Activated CD8-positive, alpha-beta memory T cell treated with anti-CD3 and anti-CD28 coated beads for 1 hour (primary cell): ENCODE measurements around the gene XPNPEP1.
"Not testable (repeated sequence)": the region's sequence is repeated elsewhere in the genome, so short reads cannot be mapped to it uniquely, and the experiment has no call there.

ENCODE experiments used
- DNase-seq, 2 donors: peaks; one replicate each; pipeline ENCODE4 v3.0.0-alpha.2; 2020; ENCODE audit warnings: low read depth in 1 of 2; ENCODE audit errors: extremely low read depth in 1 of 2

XPNPEP1 gene

DNA sequence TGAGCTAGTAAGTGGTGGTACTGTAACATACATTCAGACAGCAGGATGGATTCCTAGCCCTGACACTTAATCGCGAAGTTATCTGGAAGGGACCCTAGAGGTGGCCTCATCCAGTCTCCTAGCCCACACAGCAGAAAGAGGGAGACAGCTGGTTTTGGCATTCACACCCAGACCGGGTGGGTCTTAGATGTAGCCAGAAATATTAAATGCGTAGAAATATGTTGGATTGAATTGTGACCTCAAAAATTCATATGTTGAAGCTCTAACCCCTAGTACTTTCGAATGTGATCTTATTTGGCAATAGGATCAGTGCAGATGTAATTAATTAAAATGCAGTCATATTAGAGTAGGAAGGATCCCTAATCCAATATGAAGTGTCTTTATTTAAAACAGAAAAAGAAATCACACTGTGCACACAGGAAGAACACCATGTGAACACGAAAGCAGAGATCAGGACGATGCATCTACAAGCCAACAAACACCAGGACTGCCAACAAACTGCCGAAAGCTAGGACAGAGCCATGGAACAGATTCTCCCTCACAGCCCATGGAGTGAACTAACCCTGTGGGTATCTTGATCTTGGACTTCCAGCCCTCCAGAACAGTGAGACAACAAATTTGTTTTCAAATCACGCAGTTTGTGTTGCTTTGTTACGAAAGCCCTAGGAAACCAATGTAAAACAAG is 2.9 kb upstream of the XPNPEP1 start:
- DNase-seq: no peak

DNA sequence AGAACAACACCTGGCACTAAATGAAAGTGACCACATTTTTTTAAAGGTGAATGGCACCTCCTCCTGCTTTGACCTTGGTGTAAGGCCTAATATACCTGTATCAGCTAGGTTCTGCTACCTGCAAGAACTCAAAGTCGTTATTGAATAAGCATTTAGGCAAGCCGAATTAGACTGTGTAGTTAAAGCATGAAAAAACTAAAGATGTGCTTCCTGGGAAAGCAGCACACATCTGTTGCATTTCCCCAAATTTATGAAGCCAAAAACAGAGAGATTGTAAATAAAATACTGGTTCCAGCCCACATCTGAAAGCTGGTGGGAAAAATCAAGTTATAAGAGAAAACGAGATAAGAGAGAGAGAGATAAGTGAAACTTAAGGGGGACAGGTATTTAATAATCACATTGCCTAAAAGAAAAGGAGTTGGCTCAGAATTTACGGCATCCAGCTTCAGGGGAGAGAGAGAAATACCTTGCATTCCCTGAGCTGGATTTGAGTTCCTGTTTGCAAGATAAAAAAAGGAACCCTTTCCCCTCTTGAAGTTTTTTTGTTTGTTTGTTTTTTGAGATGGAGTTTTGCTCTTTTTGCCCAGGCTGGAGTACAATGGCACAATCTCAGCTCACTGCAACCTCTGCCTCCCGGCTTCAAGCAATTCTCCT is 1.8 kb upstream of the XPNPEP1 start:
- DNase-seq: no peak

DNA sequence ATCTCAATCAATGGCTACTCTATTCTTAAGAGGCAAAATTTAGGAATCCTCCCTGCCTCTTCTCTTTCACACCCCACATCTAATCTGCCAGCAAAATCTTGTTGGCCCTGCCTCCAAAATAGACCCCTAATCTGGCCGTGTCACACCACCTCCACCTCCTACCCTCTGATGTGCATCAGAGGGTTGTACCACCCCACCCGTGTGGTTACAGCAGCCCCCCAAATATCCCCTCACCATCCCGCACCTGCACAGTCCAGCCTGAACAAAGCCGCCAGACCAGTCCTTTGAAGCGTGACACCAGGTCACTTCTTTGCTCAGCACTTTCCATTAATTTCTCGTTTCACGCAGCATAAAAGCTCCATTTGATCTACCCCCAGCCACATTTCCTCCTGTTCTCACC is 776 bp upstream of the XPNPEP1 start:
- DNase-seq: no peak

DNA sequence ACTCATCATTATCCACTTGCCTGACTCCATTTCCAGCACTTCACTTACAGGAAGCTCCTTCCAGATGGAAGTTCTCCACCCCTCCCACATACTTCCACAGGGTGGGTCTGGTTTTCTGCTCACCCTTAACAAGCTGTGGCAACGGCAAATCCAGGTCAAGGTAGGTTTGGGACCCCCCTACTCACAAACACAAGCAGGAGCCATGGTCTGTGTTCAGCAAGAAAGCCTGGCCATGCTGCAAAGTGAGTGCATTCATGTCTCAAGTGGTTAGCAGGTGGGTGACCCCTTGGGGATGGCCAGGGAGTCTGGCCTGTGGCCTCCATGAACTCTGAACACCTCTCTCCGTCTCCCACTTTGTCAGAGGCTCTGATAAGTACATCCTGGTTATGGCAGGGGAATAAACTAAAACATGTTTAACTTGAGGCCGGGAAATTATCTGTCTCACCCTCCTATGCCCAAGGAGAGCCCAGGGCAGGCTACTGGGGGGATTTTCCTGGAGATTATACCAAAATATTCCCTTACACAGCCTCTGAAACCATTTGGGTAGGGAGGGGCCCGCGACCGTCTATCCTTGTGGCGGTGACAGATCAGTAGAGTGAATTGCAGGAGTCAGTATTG is 844 bp downstream of the XPNPEP1 start:
- no peak for DNase-seq

DNA sequence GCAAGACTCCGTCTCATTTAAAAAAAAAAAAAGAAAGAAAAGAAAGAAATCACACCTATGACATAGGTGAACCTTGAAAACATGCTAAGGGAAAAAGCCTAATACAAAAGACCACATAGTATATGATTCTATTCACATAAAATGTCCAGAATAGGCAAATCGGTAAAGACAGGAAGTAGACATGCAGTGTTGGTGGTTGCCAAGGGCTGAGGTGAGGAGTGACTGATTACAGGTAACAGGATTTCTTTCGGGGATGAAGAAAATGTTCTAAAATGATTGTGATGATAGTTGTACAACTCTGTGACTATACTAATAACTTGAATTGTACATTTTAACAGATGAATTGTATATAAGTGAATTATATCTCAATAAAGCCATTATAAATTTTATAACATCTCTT is 3.3 kb downstream of the XPNPEP1 start:
- DNase-seq: no peak

DNA sequence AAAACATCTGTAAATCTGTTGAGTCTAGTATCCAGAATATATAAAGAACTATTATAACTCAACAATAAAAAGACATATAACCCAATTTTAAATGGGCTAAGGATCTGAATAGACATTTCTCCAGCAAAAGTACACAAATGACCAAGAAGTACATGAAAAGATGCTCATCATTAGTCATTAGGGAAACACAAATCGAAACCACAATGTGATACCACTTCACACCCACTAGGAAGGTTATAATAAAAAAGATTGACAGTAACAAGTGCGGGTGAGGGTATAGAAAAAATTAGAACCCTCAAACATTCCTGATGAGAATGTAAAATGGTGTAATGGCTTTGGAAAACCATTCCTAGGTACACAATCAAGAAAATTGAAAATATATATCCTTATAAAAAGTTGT is 4.1 kb downstream of the XPNPEP1 start:
- DNase-seq: no peak

DNA sequence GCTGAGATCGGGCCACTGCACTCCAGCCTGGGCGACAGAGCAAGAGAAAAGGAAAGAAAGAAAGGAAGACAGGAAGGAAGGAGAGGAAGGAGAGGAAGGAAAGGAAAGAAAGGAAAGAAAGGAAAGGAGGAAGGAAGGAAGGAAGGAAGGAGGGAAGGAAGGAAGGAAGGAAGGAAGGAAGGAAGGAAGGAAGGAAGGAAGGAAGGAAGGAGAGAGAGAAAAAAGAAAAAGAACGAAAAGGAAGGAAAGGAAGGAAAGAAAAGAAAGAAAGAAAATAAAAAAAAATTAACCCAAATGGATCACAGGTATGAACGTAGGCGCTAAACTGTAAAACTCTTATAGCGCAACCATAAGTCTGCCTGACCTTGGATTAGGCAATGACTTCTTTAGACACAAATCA is 4.6 kb downstream of the XPNPEP1 start:
- not testable (repeated sequence) for DNase-seq

DNA sequence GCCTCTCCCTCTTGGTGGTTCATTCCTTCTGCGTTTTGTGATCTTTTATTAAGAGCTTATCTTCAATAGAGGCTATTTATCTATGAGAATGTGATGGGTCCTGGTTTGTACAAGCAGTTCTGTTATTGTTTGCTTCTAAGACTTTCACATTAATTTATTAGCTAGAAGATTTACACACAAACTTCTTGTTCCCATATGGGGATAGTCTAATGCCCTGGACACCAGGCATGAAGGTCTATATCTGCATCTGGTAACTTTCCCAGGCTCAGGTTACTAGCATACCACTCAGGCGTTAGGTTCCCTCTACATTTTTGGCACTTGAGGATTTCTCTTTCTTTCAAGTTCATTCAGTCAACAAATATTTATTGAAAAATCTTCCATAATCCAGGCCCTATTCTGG is 7.7 kb downstream of the XPNPEP1 start:
- DNase-seq: no peak

DNA sequence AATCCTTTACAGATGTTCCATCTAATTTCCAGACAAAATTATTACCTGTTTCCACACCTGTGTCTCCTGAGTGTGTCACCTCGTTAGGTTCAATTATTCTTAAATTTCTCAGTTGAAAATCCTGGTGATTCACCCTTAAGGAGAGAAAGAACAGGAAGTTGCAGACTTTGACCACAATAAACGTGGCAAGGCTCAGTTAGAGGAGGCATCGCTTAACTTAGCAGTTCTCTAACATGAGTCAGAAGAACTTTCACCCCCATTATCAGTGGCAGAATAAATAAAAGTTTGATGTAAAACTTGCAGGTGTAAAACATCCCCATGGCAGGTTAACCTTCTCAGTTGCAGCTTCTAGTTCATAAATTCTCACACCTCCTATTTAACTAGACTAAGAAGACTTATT is 8.3 kb downstream of the XPNPEP1 start:
- DNase-seq: no peak

DNA sequence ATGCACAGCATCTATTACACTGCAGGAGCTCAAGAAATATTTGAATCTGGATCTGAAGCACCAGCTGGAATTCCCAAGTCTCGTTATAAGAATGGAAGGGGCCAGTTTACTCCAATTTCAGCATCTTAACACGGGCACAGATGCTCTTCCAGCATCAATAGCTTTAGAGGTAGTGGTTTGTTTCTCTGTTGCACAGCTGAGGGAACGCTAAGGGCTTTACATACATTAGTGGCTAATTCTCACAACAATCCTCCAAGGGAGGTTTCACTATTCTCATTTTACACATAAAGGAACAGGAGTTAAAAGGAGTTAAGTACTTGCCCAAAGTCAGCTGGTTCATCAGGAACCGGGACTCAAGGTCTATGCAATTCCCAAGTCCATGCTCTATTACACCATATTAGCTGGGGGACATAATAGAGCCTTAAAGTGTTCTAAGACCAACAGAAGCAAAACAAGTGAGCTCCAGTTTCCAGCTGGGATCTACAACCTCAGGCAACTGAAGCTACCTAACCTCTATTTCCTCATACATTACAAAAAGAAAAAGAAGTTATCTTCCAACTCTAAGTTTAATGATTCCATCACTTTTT is 9.9 kb downstream of the XPNPEP1 start:
- DNase-seq: no peak

DNA sequence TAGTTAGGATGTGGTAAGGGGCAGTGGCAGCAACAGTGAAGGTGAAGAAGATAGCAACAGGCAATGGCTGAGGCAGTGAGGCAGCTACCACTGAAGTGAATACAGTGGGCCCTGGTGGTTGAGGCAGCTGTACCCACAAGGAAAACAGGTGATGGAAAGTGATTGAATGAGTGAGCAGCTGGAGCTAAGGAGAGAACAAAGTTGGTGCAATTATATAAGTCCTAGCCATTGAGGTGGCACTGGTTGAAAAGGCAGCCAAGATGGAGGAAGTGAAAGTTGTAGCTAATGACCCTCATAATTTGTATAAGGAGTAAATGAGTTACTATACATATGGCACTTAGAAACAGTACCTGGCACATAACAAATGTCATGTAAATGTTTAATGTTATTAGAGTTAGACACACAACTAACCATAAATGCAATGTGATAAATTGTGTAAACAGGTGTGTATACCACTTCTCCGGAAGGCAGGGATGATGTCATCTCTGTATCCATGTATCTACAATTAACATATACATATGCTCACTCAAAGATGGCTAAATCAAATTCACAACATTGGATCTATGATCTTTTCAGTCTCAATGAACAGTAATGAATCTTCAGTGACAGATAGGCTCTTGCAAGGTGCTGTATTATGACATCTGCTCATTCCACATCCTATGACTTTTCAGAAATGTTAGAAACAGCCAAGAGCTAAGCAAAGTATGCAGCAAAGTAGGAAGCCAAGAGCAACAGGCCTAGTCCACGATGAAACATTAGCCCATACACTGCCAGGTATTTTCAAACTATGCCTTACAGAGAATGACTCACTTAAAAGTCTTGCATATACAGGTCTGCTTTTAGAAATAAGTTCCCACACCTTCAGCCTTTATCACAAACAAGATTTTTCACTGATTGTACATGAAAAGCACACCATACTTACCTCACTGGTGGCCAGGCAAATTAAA is 10.7 kb downstream of the XPNPEP1 start:
- no peak for DNase-seq

DNA sequence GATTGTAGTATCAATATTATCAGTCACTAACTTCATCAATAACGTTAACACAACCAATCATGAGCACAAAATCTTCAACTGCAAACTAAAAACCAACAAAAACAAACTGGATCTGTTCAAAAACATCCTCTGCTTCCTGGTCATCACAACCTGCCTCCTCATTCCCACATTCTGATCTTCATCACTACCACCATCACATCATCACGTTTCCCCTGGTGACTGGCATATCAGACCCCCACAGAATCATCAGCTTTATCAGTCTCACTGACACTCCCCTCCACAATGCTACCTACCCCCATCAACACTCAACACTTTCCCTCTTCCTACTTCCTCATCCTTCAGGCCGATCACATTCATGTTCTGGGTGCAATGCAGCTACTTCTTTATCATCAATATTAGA is 11.4 kb downstream of the XPNPEP1 start:
- DNase-seq: no peak

DNA sequence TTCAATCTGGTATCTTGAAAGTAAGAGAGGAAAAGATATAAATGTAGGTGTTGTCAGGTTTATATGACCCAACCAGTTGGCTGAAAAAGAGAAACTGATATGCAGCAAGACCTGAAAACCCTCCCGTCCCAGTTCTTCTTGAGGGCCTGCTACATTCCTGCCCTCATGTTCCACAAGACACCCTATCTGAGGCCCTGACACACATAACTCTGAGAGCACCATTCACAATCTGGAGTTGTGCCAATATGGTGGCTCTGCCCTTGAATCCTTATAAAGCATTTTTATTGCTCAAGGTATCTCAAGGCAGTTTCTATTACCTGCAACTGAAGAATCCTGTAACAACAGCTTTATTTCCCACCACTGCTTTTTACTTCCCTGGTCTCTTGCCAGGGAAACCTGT is 17.0 kb downstream of the XPNPEP1 start:
- no peak for DNase-seq

DNA sequence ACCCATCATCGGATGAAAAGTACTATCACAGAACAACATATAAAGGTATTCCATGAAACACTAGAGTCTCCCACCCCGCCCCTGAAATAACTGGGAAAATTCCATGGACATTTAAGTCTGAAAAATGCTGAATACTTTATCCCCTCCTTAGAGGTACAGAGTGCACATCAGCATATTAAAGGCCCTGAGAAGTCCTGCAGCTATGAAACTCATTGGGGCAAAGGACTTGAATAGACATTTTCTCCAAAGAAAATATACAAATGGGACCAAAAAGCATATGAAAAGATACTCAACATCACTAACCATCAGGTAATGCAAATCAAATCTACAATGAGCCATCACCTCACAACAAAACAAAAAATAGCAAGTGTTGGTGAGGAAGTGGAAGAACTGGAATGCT is 18.9 kb downstream of the XPNPEP1 start:
- no peak for DNase-seq

DNA sequence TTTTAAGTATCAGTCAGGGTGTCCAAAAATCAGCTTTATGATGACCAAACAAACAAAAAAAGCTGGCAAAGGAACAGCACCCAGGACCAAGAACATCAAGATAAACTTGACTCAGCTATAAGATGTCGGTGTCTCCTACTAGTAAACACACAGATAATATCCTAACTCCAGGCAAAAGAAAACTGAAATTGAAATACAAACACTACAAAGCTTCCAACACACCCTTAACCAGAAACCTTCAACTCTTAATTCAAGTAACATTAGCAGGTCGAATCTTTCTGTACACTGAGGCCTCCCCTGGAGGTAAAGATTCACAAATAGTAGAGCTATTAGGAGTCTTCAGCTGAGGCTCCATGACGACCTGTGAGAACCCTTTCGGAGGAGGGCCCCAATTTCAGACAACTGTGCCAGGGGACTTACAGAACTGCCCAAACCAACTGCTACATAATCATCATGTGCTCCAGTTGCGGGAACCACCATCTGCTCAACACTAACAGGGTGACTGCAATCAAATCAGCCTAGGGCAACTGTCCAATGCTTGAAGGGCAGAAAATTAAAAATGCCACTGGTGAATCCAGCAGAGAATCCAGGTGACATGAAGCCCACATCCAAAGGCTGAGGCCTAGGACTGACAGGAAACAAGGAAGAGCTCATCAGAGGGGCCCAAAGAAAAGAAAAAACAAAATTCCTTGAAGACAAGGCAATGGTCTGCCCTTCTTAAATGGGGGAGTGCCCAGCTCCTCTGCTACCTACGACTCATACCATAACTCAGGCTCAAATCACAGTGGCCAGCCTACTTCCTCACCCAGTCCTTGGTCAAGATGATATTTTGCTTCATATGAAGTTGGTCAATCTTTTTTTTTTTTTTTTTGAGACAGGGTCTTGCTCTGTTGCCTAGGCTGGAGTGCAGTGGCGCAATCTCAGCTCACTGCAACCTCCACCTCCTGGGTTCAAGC is 20.0 kb downstream of the XPNPEP1 start:
- DNase-seq: no peak

DNA sequence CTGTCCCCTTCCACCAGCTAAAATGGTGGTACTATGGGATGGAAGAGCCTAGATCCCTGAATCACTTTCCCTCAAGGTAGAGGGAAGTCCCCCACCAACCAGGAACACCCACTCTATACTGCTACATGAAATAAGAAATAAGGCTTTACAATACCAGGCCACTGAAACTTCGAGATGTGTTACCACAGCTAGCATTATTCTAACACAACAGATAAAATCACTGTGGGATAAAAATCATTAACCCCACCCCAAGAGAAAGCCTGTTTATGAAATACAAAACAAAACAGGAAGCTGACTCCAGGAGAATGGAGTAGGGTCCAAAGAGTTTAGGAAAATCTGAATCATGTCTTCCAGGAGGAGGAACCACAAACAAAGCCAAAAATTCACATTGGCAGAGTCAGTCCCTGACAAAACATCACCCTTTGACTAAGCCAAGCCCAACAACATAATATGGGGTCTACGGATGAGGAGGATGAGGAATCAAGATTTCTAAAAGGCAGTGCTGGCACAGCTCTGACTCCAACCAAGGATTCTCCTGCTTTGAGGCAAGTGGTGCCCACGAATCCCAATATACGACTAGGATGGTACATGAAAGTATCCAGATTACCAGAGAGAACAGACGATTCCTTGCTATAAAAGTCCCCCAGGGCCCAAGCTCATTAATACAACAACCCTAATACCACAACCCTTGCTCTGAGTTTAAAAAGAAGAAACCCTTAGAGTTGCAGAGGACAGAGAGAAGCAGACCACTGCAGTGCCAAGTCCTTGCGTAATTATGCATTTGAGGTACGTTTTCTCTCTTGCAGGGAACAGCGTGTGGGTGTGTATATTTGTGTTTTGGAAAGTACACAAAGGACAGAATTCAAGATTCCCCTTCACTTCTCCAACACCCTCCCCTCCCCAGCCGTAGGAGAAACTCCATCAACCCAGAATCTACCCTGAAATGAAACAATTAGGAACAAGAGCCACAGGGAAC is 23.7 kb downstream of the XPNPEP1 start:
- no peak for DNase-seq

DNA sequence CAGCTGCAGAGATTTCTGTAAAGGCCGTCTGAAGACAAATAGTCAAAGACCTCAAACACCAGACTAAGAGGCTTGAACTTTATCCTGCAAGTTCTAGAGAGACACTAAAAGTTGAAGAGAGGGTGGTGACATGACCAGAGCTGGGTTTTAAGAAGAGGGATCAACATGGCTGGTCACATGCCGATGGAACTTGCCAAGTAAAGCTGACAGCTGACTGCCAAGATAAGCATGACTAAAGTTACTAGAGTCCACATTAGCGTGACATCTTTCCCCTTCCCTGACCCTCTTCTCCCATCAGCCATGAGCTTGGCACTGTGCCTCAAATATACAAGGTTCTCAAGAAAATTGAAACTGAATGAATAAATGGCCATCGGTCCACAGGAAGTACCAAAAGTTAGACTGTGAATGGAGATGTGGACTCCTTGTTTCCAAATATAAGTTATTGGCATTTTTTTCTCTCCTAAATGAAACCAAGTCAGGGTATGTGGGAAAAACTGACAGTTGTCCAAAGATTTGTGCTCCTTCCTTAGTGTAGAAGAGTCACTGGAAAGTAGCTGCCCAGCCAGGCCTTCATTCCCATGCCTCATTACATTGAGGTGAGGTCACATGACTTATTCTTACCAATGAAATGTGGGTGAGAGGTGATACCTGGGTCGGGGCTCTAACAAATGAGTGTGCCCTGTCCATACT is 24.5 kb downstream of the XPNPEP1 start:
- DNase-seq: no peak

DNA sequence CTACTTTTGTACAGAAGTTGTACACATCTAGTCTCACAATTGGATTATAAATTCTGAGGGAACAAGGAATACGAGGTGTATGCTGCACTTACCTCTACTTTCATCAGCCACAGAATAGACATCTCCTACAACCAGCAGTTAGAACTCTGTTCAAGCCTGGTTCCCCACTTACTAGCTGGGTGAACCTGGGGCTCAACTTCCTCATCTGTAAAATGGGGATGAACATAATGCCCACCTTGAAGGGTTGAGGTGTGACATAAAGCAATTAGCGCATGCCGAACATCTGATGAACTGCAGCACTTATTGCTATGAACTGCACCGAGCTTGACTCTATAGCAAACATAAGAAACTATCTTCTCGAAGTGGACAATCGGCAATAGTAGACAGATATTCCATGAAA is 25.3 kb downstream of the XPNPEP1 start:
- DNase-seq: no peak
